Measurements from ENCODE around the gene EPN3.

GRCh38 chr17:50587571-50587970 lies 55.0 kb downstream of the EPN3 start:
- TF ChIP-seq CTCF (IDR thresholded peaks at IDR 0.05): no peak
- no peak for TF ChIP-seq POLR2A (IDR thresholded peaks at IDR 0.05)

Measured in breast epithelium (tissue), 3 donors.